Suppressor macrophage (primary cell): Measurements from ENCODE around the gene GLP2R.
"Not testable (repeated sequence)": the region's sequence is repeated elsewhere in the genome, so short reads cannot be mapped to it uniquely, and the experiment has no call there.

Experiments
- DNase-seq, 4 experiments: peaks; one replicate each; pipeline ENCODE4 v3.0.0-alpha.2; 2020 to 2022

The GLP2R gene

DNA sequence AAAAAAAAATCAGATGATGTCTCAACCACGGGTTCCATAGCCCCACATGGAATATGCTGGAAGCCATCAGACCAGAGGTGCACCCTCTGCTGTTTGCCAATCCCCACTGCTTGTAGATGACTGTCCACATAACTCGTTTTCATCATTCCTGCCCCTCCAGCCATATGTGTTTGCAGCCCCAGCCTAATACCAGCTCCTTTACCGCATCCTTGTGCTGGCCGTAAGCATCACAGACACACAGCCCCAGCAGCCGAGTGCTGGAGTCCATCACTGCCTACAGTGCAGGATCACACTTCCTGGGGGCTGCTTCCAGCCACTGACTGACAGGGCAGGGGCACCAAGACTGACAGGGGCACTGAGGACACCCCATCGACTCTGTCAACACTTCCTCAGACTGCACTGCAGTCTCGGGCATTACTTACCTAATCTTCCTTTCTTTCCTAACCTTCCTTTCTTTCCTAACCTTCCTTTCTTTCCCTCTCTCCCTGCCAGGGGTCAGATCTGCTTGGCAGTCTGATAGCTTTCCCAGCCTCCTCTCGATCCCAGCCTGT lies 74.4 kb downstream of the GLP2R start:
- DNase-seq = no peak

- DNase-seq = no peak
Observed at GRCh38 chr17:9900784-9901183, 75.1 kb downstream of the GLP2R start.

DNA sequence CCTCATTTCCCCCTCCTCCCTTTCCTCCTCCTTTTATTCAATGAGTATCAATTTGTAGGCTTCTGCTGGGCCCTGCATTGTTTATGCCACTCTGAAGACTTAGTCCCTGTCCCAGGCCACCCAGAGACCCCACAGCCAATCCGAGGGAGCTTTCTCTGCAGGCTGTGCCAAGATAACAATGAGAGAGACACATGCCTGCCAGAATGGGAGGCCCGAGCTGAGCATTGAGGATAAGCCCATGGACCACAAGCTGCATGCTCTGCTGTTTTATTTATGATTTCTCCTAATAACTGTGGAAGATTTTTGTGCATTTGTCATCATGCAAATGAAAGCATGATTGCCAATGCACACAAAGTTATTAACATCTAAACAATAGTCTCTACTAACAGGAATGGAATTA lies 76.4 kb downstream of the GLP2R start:
- DNase-seq = no peak

DNA sequence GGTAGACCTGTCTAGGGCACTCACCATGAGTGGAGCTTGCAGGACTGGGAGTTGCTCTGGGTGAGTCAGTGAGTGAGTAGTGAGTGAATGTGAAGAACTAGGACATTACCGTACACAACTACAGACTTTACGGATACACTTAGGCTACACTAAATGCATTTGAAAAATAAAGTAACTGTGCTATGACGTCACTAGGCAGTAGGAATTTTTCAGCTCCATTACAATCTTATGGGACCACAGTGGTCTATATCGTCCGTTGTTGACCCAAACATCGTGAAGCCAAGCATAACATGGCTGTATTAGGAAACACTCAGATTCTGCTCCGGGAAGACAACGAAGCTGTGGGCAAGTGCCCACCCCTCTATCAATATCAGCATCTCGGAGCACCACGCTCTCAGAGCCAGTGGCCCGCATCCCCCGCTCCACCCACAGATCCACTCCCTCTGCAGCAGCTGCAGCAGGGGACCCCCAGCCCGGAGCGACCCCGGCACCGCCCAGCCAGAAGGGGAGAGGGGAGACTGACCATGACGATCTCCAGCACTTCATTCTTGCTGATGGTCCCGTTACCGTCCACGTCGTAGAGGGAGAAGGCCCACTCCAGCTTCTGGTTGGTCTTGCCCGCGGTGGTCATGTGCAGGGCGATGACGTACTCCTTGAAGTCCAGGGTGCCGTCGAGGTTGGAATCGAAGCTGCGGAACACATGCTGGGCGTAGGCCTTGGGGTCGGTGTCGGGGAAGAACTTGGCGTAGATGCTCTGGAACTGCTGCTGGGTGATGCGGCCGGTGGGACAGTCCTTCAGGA lies 78.8 kb downstream of the GLP2R start:
- DNase-seq = peak in 1 of 4 experiments; percentile 1

GRCh38 chr17:9905078-9905415 lies 79.3 kb downstream of the GLP2R start, which contains the start of gene RCVRN:
Gene RCVRN (minus strand): TSS chr17:9905271. CDS start chr17:9905180, 91 bp downstream.
- peak in 1 of 4 experiments; percentile 3 for DNase-seq

GRCh38 chr17:9905902-9906301 lies 80.2 kb downstream of the GLP2R start:
- DNase-seq = peak; percentile 32 to 73 (median 50)

DNA sequence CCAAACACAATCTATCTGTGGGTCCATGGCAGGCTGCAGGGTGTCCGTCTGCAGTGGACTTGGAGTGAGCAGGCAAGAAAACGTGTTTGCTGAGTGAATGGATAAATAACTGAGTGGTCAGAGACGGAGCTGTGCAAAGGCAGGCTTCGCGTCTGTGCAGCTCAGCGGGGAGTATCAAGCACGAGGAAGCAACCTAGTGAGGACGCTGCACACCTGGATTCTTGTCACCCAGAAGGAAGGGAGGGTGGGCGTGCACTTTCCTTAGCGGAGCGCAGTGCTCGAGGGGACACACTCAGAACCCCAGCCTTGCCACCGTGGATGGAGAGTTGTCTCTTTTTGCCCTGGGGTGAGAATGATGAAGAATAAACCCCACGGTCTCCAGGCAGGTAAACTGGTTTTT lies 80.9 kb downstream of the GLP2R start:
- DNase-seq = peak in 1 of 4 experiments; percentile 2

DNA sequence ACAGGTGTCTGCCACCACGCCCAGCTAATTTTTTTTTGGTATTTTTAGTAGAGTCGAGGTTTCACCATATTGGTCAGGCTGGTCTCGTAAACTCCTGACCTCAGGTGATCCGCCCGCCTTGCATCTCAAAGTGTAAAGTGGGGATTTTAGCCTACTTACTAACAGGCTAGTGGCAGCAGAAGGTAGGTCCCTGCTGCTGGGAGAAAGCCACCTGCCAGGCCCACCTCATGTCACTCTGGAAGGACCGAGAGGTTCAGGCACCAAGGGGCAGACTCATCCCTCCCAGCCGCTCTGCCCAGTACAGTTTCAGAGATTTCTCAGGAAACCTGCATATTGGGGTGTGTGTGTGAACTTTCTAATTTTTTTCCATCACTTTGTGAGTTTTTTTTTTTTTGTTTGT lies 81.4 kb downstream of the GLP2R start:
- peak in 1 of 4 experiments; percentile 1 for DNase-seq

GRCh38 chr17:9907883-9908648 lies 82.3 kb downstream of the GLP2R start:
- DNase-seq = no peak

DNA sequence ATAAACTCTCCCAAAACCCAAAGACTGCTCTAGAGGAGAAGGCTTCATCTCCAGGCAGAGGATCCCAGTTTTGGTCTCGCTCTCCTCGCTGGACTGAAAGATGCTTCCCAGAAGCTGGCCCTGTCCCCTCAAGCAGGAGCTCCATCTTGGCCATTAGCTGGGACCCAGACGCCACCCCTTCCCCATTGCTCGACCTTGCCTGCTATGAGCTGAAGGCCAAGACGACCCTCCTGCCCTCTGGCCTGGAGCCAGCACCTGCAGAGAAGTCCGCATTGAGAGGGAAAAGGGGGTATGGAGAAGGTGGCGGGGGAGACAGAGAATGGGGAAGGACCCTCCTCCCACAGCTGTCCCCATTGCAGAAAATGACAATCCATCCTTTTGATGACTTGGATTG lies 82.9 kb downstream of the GLP2R start:
- DNase-seq = no peak

DNA sequence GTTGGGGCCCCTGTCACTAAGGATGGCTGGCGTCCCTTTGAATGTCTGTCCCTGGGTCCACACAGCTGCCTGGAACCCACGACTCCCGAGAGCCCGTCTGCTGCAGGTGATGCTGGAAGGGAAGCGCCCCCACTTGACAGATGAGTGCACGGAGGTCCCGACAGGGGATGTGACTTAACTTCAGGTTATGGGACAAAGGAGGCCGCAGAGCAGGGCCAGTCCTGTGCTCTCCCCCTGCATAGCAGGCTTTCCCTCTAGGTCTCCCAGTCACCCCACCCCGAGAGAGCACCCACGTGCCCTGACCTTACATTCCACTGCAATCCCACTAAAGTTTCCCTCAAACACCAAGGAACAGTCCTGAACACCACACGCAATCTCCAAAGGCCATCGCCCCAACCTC lies 85.4 kb downstream of the GLP2R start:
- no peak for DNase-seq

GRCh38 chr17:9912121-9913099 lies 86.7 kb downstream of the GLP2R start:
- no peak for DNase-seq

- DNase-seq = no peak
Observed at GRCh38 chr17:9913476-9913875, 87.8 kb downstream of the GLP2R start.

- DNase-seq = no peak
Observed at GRCh38 chr17:9916108-9916507, 90.4 kb downstream of the GLP2R start.

- DNase-seq = no peak
Observed at GRCh38 chr17:9917131-9917530, 91.4 kb downstream of the GLP2R start.

GRCh38 chr17:9917801-9918200 lies 92.1 kb downstream of the GLP2R start:
- no peak for DNase-seq

GRCh38 chr17:9918352-9918751 lies 92.6 kb downstream of the GLP2R start:
- DNase-seq = no peak

DNA sequence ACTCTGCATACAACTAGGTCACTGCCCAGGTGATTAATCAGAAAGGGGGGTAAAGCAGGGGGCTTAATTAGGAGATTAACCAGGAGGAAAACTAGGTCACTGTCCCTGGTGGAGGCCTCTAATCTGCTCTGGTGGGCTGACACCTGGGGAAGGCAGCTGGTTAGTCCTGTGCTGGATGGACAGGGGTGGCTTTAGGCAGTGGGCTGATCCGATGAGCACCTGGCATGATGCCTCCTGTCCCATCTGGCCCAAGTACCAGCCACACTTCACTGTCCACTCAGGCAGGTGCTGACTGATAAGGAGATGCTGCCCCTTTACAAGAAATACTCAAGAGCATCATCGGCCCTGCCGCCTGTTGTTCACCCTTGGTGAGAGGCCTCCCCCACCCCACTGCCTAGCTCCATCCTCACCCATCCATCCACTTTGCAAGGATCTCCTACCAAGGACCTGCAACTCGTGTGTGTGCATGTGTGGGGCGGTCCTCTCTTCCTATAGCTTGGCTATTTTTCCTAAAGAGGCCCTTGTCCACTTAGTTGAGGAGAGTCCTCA lies 93.2 kb downstream of the GLP2R start:
- DNase-seq = no peak

- not testable (repeated sequence) for DNase-seq
Observed at GRCh38 chr17:9921216-9921615, 95.5 kb downstream of the GLP2R start.

- no peak for DNase-seq
Observed at GRCh38 chr17:9922012-9922848, 96.5 kb downstream of the GLP2R start.

- DNase-seq = peak; percentile 59 to 87 (median 76)
Observed at GRCh38 chr17:9924735-9925191, 99.0 kb downstream of the GLP2R start.
